Measurements from ENCODE around the gene GPR179.
"Not testable (repeated sequence)": the region's sequence is repeated elsewhere in the genome, so short reads cannot be mapped to it uniquely, and the experiment has no call there.

The GPR179 gene

GRCh38 chr17:38322897-38323296 lies 20.9 kb downstream of the GPR179 start:
- FAIRE-seq = no peak

GRCh38 chr17:38322156-38322779 lies 21.5 kb downstream of the GPR179 start:
- no peak for FAIRE-seq

- no peak for FAIRE-seq
These were observed 23.3 kb downstream of the GPR179 start for GRCh38 chr17:38320482-38320881.

GRCh38 chr17:38317081-38317480 lies 26.7 kb downstream of the GPR179 start:
- no peak for FAIRE-seq

DNA sequence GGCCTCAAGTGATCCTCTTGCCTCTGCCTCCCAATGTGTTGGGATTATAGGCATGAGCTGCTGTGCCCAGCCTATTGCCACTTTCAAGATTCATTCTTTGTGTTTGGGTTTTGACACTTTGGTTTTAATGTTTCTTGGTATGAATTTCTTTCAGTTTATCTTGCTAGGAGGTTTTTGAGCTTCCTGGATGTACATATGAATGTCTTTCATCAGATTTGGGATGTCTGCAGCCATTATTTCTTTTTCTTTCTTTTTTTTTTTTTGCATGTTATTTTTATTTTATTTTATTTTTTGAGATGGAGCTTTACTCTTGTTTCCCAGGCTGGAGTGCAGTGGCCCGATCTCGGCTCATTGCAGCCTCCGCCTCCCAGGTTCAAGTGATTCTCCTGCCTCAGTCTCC lies 28.3 kb downstream of the GPR179 start:
- FAIRE-seq = no peak

DNA sequence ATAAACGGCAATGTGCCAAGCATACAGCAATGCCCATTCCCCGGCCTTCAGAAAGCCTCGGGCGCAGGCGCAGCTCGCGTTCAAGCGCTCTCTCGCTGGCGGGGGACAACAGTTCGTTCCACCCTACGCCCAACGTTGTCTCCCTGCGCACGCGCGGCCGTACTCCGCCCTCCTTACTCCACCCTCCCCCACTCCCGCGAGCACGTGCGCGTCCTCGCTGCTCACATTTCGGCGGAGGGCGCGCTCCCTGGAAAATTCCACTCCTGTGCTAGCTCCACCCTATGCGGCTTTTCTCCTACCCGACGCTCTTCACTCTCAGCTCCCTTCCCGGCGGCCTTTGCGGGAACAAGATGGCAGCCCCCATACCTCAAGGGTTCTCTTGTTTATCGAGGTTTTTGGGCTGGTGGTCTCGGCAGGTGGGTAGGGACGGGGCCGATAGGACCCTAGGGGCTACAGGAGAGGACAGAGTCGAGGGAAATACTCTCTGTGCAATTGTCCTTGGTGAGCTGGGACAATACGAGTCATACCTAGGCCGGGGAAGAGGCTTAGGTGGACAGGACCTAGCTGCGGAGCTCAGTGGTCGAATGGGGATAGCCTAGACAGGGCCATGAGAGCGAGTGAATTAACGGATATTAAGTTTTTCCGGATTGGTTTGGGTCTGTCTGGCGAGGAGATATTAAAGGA lies 46.8 kb downstream of the GPR179 start, which contains the start of gene MRPL45:
MRPL45 (plus strand) TSS at position 335 of the 684 bp plus-strand sequence; CDS start at position 351, 16 bp downstream.
- FAIRE-seq = not testable (repeated sequence)

GRCh38 chr17:38295602-38296365 lies 48.0 kb downstream of the GPR179 start:
- not testable (repeated sequence) for FAIRE-seq

GRCh38 chr17:38289760-38290159 lies 54.0 kb downstream of the GPR179 start:
- FAIRE-seq = not testable (repeated sequence)

DNA sequence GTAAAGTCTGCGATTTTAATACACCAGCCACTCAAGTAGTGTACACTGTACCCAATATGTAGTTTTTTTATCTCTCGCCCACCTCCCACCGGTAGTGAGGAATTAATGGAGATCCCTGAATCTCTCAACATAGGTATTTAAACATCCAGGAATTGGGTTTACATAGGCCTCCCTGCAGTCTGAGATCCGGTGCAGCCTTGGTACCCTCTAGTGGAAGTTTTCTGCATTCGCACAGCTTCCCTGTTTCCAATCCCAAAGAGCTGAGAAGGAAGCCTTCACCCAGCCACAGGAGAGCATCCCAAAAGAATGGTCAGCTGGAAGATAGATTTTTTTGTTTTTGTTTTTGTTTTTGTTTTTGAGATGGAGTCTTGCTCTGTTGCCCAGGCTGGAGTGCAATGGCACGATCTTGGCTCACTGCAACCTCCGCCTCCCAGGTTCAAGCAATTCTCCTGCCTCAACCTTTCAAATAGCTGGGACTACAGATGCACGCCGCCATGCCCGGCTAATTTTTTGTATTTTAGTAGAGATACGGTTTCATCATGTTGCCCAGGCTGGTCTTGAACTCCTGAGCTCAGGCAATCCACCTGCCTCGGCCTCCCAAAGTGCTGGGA lies 55.4 kb downstream of the GPR179 start:
- FAIRE-seq = not testable (repeated sequence)

DNA sequence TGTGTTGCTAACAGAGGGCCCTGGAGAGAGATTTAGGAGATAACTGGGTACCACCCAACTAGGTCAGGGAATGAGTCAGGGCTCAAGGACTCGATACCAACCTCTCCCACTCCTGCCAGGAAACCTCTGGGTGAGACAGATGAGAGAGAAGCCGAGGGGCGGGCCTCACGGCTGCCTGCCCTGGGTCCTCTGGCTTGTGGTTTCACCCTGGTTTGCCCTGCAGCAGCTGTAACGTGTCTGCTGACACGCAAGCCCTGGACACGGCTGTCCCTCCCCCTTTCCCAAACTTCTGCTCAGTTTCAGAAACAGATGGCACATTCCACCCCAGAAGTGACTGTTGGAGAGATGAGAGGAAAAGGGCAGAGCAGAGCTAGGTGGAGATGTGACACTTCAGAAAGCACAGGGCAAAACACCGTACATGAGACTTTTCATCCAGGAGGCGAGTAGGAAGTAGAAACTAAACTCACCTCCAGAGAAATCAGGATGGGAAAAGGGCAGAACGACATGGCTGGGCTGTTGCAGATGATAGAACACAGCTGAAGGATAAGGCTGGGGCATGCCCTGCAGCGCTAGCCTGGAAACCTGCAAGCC lies 57.2 kb downstream of the GPR179 start:
- FAIRE-seq = not testable (repeated sequence)

- not testable (repeated sequence) for FAIRE-seq
These were observed 57.8 kb downstream of the GPR179 start for GRCh38 chr17:38285994-38286393.

Data from TTC549 (cell line).